Kidney epithelial cell (primary cell): ENCODE data around the gene SLX4. TPM values are rescaled to one million over a fixed set of nuclear protein-coding genes. Genes with fewer than 3 reads are reported as not detected.

Experiments
- DNase-seq: peaks from one replicate; pipeline ENCODE4 v3.0.0-alpha.2; 2010; ENCODE audit warnings: low read depth
- H3K27me3 ChIP-seq: 2 replicates; pipeline ENCODE4 v1.6.0; 2011; ENCODE audit warnings: low read length; ENCODE audit not compliant: control insufficient read depth, insufficient read depth
- H3K36me3 ChIP-seq: 2 replicates; pipeline ENCODE4 v1.5.1; 2011; ENCODE audit warnings: low read length; ENCODE audit not compliant: control insufficient read depth, insufficient read depth
- H3K4me3 ChIP-seq: 2 replicates; pipeline ENCODE4 v1.5.1; 2011; ENCODE audit warnings: low read depth, mild to moderate bottlenecking, control low read depth, low read length
- CTCF ChIP-seq: IDR thresholded peaks from 2 replicates; pipeline ENCODE4 v1.5.1; 2011; ENCODE audit warnings: mild to moderate bottlenecking, moderate library complexity, low read length, control low read depth, inconsistent platforms; ENCODE audit not compliant: insufficient read depth, poor library complexity, severe bottlenecking
- total RNA-seq: library from RNA; depleted of rRNA; stranded (reverse); fragments of >200 nt; gene quantifications from 2 replicates; pipeline ENCODE4 v1.2.3, GENCODE V29; 2015

SLX4 gene
- total RNA-seq, 1 donor from 2014 or later, result 6.4 TPM

- no peak for DNase-seq
- no peaks in the 10 kb centered on the region for H3K36me3 ChIP-seq
- no peaks in the 10 kb centered on the region for H3K27me3 ChIP-seq
- no peak for TF ChIP-seq CTCF
- no peak overlapping the region for H3K4me3 ChIP-seq
These were observed 44.4 kb downstream of the SLX4 start for GRCh38 chr16:3566990-3567389.

DNA sequence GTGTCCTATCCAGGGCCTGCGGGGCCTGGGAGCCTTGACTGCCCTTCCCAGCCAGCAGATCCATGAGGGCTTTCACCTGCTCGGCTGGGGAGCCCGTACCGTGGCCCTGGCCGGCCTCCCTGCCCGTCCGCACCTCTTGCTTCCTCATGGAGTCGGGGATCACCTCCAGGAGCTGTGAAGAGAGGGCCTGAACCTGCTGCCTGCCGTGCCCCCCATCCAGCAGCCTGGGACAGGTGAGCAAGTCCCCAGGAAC is 46.6 kb downstream of the SLX4 start:
- no peak for TF ChIP-seq CTCF
- Histone ChIP-seq H3K36me3 (no peaks in the 10 kb centered on the region), H3K27me3 (no peaks in the 10 kb centered on the region), H3K4me3 (no peak overlapping the region)
- no peak for DNase-seq

GRCh38 chr16:3564130-3564888 is 47.1 kb downstream of the SLX4 start:
- no peak for DNase-seq
- Histone ChIP-seq H3K27me3 (no peaks in the 10 kb centered on the region), H3K36me3 (no peaks in the 10 kb centered on the region), H3K4me3 (no peak overlapping the region)
- no peak for TF ChIP-seq CTCF

- no peaks in the 10 kb centered on the region for H3K36me3 ChIP-seq
- no peak overlapping the region for H3K4me3 ChIP-seq
- TF ChIP-seq CTCF, result no peak
- H3K27me3 ChIP-seq, result no peaks in the 10 kb centered on the region
- DNase-seq, result no peak
These were observed 48.4 kb downstream of the SLX4 start for GRCh38 chr16:3562914-3563480.

DNA sequence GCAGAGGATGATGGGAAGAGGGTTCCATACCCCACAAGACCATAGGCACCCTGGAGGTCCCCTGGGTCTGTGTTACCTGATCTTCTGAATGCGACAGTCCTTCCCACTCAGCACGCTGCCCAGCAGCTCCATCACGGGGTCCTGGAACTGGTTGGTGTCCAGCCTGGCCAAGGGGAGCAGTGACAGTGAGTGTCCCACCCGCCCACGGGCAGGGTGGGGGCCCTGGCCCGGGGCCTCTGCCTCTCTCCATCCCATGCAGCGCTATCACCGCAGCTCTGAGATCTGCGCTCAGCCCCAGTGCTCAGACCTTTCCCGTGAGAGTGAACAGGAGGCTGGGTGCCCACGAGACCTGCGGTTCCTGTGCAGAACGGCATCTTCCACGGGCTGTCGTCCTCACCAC is 49.8 kb downstream of the SLX4 start:
- Histone ChIP-seq H3K36me3 (no peaks in the 10 kb centered on the region), H3K27me3 (no peaks in the 10 kb centered on the region), H3K4me3 (no peak overlapping the region)
- DNase-seq, result no peak
- TF ChIP-seq CTCF, result no peak
